ENCODE results near the gene ABCA2.

DNA sequence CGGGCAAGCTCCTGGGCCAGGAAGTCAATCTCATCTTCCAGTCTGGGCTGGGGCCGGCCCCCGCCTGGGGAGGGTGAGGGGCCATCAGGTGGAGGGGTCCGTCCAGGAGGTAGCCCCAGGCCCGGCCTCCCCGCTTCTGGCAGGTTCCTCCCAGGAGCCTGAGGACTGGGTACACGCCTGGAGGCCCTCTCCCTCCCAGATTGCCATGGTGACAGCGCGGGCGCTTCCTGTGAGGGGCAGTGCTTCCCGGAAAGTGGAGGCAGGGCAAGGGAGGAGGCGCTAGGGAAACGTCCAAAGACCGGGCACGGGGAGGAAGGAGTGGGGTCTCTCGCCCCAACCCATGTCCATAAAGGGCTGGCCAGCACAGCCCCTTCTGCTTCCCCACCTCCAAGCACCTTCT lies 13.1 kb upstream of the ABCA2 start:
- TF ChIP-seq EZH2phosphoT487 (IDR thresholded peaks at IDR 0.05) = no peak
- TF ChIP-seq, protein P1, sequence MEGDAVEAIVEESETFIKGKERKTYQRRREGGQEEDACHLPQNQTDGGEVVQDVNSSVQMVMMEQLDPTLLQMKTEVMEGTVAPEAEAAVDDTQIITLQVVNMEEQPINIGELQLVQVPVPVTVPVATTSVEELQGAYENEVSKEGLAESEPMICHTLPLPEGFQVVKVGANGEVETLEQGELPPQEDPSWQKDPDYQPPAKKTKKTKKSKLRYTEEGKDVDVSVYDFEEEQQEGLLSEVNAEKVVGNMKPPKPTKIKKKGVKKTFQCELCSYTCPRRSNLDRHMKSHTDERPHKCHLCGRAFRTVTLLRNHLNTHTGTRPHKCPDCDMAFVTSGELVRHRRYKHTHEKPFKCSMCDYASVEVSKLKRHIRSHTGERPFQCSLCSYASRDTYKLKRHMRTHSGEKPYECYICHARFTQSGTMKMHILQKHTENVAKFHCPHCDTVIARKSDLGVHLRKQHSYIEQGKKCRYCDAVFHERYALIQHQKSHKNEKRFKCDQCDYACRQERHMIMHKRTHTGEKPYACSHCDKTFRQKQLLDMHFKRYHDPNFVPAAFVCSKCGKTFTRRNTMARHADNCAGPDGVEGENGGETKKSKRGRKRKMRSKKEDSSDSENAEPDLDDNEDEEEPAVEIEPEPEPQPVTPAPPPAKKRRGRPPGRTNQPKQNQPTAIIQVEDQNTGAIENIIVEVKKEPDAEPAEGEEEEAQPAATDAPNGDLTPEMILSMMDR (IDR thresholded peaks at IDR 0.05) = no peak
